OCI-LY7 (cell line): ENCODE data around the gene SPATA31E1.

ENCODE experiments used
- EZH2phosphoT487 ChIP-seq: fragments of 200-600 bp; sonication (generic); IDR thresholded peaks from 2 replicates; pipeline ENCODE4 v1.6.1; 2018; ENCODE audit warnings: low read depth, borderline replicate concordance, mild to moderate bottlenecking, mixed run types, antibody characterized with exemption, low read length, moderate library complexity, mixed read lengths
- TF ChIP-seq, protein P1 (sequence below): fragments of 200-600 bp; sonication (generic); conservative IDR thresholded peaks from 2 replicates; pipeline ENCODE4 v1.5.1; 2014; ENCODE audit warnings: mild to moderate bottlenecking, antibody characterized with exemption, low read length, moderate library complexity, mixed read lengths

DNA sequence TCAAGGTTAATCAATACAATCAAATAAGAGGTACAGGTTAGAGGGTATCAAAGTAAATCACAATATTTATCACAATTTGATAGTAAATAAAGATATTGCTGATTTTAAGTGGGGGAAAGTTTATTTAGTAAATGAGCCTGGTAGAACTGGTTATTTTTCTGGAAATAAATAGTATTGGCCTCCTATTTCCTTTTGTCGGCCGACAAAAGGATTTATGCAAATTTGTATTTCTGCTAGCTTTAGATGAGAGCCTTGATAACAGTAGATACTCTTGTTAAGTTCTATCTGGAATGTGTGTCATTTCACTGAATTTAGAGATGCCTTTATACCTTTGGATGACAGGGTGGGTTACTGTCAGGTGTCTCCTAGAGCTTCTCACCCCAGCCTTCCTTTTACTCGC is 17.8 kb upstream of the SPATA31E1 start:
- TF ChIP-seq, protein P1, sequence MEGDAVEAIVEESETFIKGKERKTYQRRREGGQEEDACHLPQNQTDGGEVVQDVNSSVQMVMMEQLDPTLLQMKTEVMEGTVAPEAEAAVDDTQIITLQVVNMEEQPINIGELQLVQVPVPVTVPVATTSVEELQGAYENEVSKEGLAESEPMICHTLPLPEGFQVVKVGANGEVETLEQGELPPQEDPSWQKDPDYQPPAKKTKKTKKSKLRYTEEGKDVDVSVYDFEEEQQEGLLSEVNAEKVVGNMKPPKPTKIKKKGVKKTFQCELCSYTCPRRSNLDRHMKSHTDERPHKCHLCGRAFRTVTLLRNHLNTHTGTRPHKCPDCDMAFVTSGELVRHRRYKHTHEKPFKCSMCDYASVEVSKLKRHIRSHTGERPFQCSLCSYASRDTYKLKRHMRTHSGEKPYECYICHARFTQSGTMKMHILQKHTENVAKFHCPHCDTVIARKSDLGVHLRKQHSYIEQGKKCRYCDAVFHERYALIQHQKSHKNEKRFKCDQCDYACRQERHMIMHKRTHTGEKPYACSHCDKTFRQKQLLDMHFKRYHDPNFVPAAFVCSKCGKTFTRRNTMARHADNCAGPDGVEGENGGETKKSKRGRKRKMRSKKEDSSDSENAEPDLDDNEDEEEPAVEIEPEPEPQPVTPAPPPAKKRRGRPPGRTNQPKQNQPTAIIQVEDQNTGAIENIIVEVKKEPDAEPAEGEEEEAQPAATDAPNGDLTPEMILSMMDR = no peak
- peak; percentile 97; the same call in 1 of the 2 replicates for TF ChIP-seq EZH2phosphoT487
